Panc1 (cell line): ENCODE results near the gene MACROD2. TPM values are rescaled to one million over a fixed set of nuclear protein-coding genes. Genes with fewer than 3 reads are reported as not detected.

Experiments used
- ATAC-seq: fragments of 200-7000 bp; cut with Tn5 transposase; 2 replicates; pipeline ENCODE4 v1.9.1; 2020; ENCODE audit warnings: mild to moderate bottlenecking, moderate library complexity
- BruUV-seq: library from RNA; stranded (reverse); fragments of 400-500 nt; replicated peaks from 2 replicates; lab custom pipeline; 2021; lab: Mats Ljungman, UMichigan
- CTCF ChIA-PET: fragments of 300-600 bp; sonication (Branson Sonifier 250); formaldehyde crosslinking; loops from one replicate; lab custom pipeline; 2022; ENCODE audit warnings: antibody characterized with exemption; lab: Charles Lee
- POLR2A ChIA-PET: fragments of 300-600 bp; sonication (Branson Sonifier 250); formaldehyde crosslinking; loops from one replicate; lab custom pipeline; 2022; ENCODE audit warnings: antibody characterized with exemption; lab: Charles Lee
- DNase-seq: peaks from one replicate; pipeline ENCODE4 v3.0.0-alpha.2; 2010; ENCODE audit warnings: low read depth, low spot score
- H3K27ac ChIP-seq: 2 replicates; pipeline ENCODE4 v1.5.1; 2011; ENCODE audit warnings: mild to moderate bottlenecking, low read length, inconsistent platforms
- H3K27me3 ChIP-seq: fragments of 200-500 bp; sonication (Bioruptor generic); 2 replicates; pipeline ENCODE4 v1.6.0; 2014; ENCODE audit warnings: low read length, inconsistent platforms; ENCODE audit not compliant: control insufficient read depth, insufficient read depth
- H3K36me3 ChIP-seq: fragments of 200-500 bp; sonication (Bioruptor generic); 2 replicates; pipeline ENCODE4 v1.5.1; 2014; ENCODE audit warnings: inconsistent platforms, mild to moderate bottlenecking, low read length, moderate library complexity; ENCODE audit not compliant: control insufficient read depth, insufficient read depth
- H3K4me1 ChIP-seq: 2 replicates; pipeline ENCODE4 v1.5.1; 2011; ENCODE audit warnings: inconsistent platforms, mild to moderate bottlenecking, low read length, moderate library complexity; ENCODE audit not compliant: control insufficient read depth, insufficient read depth
- H3K4me3 ChIP-seq, 2 experiments: 2 replicates each; pipeline ENCODE4 v1.5.1; 2011 to 2012; ENCODE audit warnings: low read depth in 2 of 2, low read length in 2 of 2, mild to moderate bottlenecking in 2 of 2, inconsistent platforms in 1 of 2, moderate library complexity in 1 of 2
- H3K9me3 ChIP-seq: fragments of 200-500 bp; sonication (Bioruptor generic); 2 replicates; pipeline ENCODE4 v1.5.1; 2014; ENCODE audit warnings: low read depth, mild to moderate bottlenecking, inconsistent platforms, low read length, moderate library complexity; ENCODE audit not compliant: control insufficient read depth, insufficient read depth
- POLR2AphosphoS5 ChIP-seq: IDR thresholded peaks from 2 replicates; pipeline ENCODE4 v1.6.1; 2012; ENCODE audit warnings: mild to moderate bottlenecking, low read depth, low read length, moderate library complexity
- REST ChIP-seq, 2 experiments: IDR thresholded peaks; 2 replicates each; pipeline ENCODE4 v1.6.1; 2011 to 2012; ENCODE audit warnings: low read depth in 2 of 2, control low read depth in 1 of 2, low read length in 1 of 2, mild to moderate bottlenecking in 1 of 2, moderate library complexity in 1 of 2; ENCODE audit not compliant: insufficient read depth in 1 of 2
- SIN3A ChIP-seq: IDR thresholded peaks from 2 replicates; pipeline ENCODE4 v1.6.1; 2012; ENCODE audit warnings: low read depth, mild to moderate bottlenecking, low read length, moderate library complexity, borderline replicate concordance; ENCODE audit not compliant: insufficient read depth
- TCF7L2 ChIP-seq: IDR thresholded peaks from 2 replicates; pipeline ENCODE4 v1.6.1; 2011; ENCODE audit warnings: mild to moderate bottlenecking, low read depth, low read length, inconsistent platforms
- in situ Hi-C: cut with HindIII; loops from 2 replicates; pipeline ENCODE4 v1.10.0; 2016; ENCODE audit warnings: low sequenced_read_pairs, low pct_unique_long_range_greater_than_20kb
- intact Hi-C: fragments of 100-400 bp; cut with micrococcal nuclease; formaldehyde crosslinking; loops from one replicate; pipeline ENCODE4 v1.10.0; 2022; ENCODE audit not compliant: unreplicated experiment
- total RNA-seq: library from RNA; stranded (reverse); gene quantifications from one replicate; pipeline ENCODE4 v1.2.1, GENCODE V29; 2021; ENCODE audit not compliant: unreplicated experiment
- TF ChIP-seq, protein P1 (sequence below): fragments of 450-650 bp; IDR thresholded peaks from 2 replicates; pipeline ENCODE4 v1.5.1; 2017; ENCODE audit warnings: mild to moderate bottlenecking

The MACROD2 gene
- total RNA-seq, 1 experiment from 2014 or later = 1.2 TPM

- no peak for TF ChIP-seq REST (IDR thresholded peaks at IDR 0.05; ENCODE audit: insufficient read depth in 1 of 2, low read depth in 2 of 2, low read length in 1 of 2)
- TF ChIP-seq POLR2AphosphoS5 = no peak
- no peak for TF ChIP-seq SIN3A
- TF ChIP-seq, protein P1, sequence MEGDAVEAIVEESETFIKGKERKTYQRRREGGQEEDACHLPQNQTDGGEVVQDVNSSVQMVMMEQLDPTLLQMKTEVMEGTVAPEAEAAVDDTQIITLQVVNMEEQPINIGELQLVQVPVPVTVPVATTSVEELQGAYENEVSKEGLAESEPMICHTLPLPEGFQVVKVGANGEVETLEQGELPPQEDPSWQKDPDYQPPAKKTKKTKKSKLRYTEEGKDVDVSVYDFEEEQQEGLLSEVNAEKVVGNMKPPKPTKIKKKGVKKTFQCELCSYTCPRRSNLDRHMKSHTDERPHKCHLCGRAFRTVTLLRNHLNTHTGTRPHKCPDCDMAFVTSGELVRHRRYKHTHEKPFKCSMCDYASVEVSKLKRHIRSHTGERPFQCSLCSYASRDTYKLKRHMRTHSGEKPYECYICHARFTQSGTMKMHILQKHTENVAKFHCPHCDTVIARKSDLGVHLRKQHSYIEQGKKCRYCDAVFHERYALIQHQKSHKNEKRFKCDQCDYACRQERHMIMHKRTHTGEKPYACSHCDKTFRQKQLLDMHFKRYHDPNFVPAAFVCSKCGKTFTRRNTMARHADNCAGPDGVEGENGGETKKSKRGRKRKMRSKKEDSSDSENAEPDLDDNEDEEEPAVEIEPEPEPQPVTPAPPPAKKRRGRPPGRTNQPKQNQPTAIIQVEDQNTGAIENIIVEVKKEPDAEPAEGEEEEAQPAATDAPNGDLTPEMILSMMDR = no peak
- TF ChIP-seq TCF7L2 = no peak
- ChIA-PET POLR2A (no interaction called here), CTCF (no interaction called here)
- in situ Hi-C loops = no loop called here
- DNase-seq = no peak
- Histone ChIP-seq H3K4me1 (no peaks in the 10 kb centered on the region), H3K4me3 (no peak overlapping the region), H3K9me3 (no peaks in the 10 kb centered on the region), H3K36me3 (no peaks in the 10 kb centered on the region), H3K27me3 (no peaks in the 10 kb centered on the region), H3K27ac (no peak overlapping the region)
- no TSS peak for BruUV-seq
- no peak for ATAC-seq
- intact Hi-C loops = no loop called here
These were observed 952.2 kb downstream of the MACROD2 start for GRCh38 chr20:14947536-14947935.

DNA sequence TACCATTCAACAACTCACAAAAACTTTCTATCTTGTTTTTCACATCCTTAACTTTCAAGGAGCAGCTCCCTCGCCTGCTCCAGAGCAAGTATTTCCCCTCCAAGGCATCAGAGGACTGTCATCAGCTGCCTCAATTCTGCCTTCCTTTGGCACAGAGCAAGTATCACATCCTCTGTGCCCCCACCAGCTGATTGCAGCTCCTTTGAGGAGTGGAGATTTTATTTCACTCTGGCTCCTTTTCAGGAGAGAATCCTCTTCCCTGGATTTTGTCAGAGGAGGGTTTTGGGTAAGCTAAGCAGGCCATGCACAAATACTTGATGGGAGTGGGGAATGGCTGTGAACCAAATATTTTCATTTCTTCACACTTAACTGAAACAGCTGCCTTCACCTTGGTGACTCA, 952.6 kb downstream of the MACROD2 start:
- intact Hi-C loops (no loop called here), in situ Hi-C loops (no loop called here)
- Histone ChIP-seq H3K9me3 (no peaks in the 10 kb centered on the region), H3K27me3 (no peaks in the 10 kb centered on the region), H3K4me3 (no peak overlapping the region), H3K4me1 (no peaks in the 10 kb centered on the region), H3K36me3 (no peaks in the 10 kb centered on the region), H3K27ac (no peak overlapping the region)
- ChIA-PET CTCF (no interaction called here), POLR2A (no interaction called here)
- BruUV-seq = no TSS peak
- DNase-seq (no peak), ATAC-seq (no peak)
- TF ChIP-seq SIN3A (no peak), POLR2AphosphoS5 (no peak)

DNA sequence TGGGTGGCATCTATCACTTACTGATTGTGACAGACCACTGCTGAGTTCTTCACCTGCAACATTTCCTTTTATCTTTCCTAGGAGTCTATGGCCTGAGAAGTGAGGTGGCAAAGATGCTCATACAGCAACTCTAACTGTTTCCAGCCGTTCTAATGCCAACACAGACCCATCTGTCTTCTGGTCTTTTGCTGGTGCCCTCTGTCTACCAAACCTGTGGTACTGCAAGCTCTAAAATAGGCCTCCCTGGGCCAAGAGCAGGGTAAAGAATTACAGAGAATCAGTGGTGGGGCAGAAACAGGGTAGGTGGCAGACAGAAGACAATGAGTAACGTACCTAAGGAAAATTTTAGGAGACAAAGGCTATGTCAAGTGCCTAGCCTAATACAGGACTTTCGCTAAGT, 953.1 kb downstream of the MACROD2 start:
- no peak overlapping the region for H3K4me3 ChIP-seq
- H3K9me3 ChIP-seq = no peaks in the 10 kb centered on the region
- no peak for TF ChIP-seq TCF7L2
- no peak for TF ChIP-seq SIN3A
- TF ChIP-seq, protein P1 = peak; percentile 6; the same call in 1 of the 2 replicates
- H3K4me1 ChIP-seq = no peaks in the 10 kb centered on the region
- H3K27ac ChIP-seq = no peak overlapping the region
- CTCF ChIA-PET = no interaction called here
- no peak for DNase-seq
- POLR2A ChIA-PET = no interaction called here
- H3K27me3 ChIP-seq = no peaks in the 10 kb centered on the region
- ATAC-seq = no peak
- BruUV-seq = no TSS peak
- in situ Hi-C loops = no loop called here
- H3K36me3 ChIP-seq = no peaks in the 10 kb centered on the region
- intact Hi-C loops = no loop called here
